HG02973 (cell line): ENCODE results near the gene PPP2R3A.

Source experiments
- ATAC-seq: cut with Tn5 transposase; IDR thresholded peaks from one replicate; pipeline ENCODE4 v1.9.1; 2021; ENCODE audit warnings: moderate library complexity; ENCODE audit not compliant: unreplicated experiment

PPP2R3A gene

DNA sequence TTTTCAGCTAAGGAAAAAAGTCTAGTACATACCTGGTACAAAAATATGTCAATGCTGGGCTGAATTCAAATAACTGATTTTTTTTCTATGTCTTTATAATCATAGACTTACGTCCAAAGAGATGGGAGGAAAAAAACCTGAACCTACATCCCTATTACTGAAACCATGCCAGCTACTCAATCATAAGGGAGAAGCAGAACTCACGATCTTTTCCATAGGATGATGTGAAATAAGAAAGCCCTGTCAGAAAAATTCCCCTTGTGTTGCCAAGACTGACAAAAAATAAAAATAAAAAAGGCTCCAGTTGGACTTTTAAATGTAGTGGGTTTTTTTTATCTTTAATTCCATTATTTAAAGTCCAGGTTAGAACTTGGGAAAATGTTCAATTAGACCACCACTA, 227.3 kb downstream of the PPP2R3A start:
- no peak for ATAC-seq

DNA sequence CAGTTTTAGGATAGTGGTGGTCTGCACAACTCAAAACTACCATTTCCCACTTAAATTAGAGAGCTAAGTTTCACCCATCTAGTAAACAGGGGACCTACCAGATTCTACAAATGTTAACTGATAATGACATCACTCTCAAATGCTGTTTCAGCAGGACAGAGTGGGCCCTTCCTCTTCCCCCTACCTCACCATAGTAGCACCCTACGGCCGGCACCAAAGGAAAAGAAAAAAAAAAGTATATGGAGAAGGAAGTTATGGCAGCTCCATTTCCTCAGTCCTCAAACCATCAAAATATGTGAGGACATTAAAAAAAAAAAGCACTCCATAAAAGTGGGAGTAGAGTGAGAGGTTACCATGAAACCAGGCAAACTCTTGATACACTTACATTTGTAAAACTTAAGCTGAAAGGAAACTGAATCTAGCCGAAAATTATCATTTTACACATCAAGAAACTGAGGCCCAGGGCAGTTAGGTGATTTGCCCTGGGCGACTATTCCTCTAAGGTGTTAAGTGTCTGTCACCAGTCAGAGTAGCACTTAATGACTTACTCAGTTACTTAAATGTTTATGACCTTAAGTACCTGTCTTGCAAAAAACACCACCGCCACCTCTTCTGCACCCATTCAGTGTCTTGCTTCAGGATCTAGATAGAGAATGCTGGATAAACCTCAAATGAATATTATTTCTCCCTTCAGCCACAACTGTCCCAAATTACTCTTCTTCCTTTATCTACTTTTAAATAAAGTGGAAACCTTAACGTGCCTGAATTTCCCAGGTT, 227.9 kb downstream of the PPP2R3A start:
- no peak for ATAC-seq

DNA sequence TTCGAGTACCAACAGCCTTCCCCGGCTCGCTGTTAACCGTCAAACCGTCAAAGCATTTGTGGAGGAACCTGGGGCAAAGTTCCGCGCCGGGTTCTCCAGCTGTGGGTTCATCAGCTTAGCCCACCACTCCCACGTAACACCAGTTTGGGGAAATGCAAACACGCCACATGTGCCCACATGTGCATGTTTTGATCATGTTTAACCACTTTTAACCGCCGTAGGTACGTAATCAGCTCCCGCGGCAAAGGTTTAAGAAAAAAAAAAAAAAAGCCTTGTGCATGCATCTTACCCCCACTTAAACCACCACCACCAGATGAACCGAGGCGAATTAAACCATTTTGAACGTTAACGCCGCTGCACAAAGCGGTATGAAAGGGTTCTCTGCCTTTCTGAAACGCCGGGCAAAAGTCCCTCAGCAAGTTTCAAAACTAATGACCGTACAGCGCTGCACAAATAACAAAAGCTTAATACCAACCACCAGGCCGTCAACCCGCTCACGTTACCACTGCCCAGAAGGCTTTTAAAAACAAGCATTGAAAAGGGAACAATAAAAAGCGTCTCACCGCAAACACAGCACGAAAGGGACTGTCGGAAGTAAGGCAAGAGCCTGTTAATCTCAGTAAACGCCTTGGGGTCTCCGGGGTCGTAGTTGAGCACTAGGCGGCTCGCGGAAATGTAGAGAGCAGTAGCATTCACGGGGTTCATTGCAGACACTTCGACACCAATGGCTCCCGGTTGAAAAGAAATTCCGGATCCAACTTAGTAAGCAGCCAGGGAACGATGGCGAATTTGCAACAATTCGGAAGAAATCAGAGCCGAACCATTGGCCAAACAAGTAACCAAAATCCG, 229.1 kb downstream of the PPP2R3A start:
- no peak for ATAC-seq

DNA sequence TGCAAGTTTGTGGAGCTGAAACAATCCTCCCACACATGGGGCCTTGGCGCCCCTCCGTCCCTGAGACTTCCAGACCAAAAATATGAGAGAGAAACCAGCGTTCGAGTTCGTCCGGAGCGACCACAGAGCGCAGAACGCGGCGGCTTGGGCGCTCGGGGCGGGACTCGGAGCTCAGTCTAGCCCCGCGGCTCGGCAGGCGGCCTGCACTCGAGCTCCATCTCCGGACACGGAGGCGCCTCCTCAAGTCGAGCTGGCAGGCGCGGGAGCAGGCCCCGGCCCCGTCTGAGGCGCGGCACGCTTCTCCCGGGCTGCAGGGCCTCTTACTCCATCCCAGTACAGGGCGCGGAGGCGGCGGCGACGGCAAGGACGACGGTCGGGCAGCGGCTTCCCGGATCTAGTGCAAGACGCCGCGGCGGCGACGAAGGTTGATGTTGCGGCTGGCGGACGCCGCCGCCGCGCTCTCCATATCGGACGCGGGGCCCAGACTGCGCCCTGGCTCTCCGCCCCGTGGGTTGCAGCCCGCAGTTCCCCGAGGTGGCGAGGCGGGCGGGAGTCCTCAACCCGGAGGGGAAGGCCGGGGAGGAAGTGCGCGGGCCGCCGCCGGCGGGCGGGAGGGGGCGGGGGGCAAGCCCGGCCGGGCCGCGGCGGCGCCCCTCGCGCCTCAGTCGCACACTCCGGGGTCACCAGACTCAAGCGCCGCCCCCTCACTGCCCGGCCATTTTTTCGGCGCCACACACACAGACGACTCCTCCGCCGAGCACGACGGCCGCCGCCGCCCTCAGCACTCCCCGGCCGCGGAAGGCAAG, 229.9 kb downstream of the PPP2R3A start:
- ATAC-seq: peak; percentile 29

DNA sequence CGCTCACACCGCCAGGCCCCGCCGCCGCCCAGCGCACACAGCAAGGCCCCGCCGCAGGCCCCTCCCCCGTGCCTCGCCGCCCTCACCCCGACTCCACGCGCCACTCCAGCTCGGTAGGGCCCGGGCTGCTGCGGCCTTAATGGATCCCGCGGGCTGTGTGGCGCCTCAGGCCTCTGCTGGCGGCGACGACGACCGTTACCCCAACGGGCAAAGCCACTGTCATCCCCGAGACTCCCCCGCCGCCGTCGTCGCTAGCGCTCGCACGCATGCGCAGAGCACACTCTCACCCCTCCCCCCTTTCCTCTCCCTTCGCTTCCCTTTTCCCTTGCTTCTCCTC, 230.5 kb downstream of the PPP2R3A start, which contains the start of gene MSL2:
Gene MSL2, minus strand, starts transcription at position 272 of the 337 bp plus-strand sequence. CDS start 1,222 bp downstream, outside the sequence.
- peak; percentile 27 for ATAC-seq

DNA sequence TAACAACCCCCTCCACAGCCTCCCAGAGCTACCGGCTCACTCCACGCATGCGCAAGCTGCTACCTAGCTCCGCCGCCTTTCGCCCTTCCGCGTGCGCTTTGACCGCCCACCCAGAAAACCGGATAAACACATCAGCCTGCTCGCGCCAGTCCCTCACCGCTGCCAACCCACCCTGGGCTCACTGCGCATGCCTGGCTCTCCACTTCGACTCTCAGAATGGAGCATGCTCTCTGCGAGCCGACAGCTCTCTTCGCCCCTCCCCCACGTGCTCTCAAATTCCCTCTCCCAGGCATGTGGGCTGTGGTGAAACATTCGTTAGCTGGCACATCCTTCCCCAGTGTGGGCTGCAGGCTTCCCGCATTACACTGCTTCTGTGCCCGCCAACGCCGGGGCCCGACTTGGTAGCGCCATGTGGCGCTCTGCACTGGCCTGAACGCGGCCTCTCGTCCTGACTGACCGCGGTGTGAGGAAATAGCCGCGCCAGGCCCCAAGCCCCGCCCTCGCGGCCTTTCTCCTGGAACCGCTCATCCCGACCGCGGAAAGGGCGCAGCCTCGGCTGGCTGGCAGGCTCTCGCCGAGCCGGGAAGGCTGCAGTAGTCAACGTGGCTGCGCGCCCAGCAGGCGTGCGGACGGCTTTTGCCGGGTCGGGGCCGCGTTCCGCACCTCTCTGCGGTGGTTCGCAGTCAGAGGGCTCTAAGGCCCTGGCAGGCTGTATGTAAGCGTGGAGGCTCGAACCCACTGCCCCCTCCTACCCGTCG, 231.1 kb downstream of the PPP2R3A start:
- peak; percentile 62 for ATAC-seq

DNA sequence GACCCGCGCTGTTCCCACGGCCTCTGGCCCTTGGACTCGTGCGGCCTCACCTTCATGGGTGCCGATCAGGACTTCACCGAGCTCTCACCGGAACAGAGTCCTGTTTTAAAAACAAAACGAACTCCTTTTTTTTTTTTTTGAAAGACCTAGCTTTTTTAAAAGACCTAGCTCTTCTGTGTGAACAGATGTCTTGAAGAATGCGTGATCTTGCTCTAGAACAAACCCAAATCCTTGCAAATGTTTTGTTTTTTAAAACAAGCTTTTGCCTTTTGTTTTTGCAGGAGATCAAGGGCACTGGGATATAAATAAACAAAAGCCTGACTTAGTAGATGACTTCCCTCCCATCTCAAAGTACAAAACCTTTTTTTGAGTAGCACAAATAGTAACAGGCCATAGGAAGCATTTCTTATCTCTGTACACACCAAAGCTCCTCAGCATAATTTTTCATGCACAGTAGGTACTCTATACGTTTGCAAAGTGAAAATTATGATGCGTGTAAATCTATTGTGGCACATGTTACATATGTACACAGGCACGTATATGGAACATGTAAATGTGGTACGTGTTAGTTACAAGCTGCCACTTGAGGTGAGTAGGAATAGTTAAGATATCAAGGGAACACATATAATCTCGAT, 231.7 kb downstream of the PPP2R3A start:
- no peak for ATAC-seq
